Activated CD8-positive, alpha-beta memory T cell treated with anti-CD3 and anti-CD28 coated beads, Interleukin-2, amount 50 U/mL, for 1 hour (primary cell): ENCODE measurements around the gene TEX35.

Source experiments
- DNase-seq: peaks from one replicate; pipeline ENCODE4 v3.0.0-alpha.2; 2020; ENCODE audit errors: extremely low read depth

TEX35 gene

GRCh38 chr1:178512566-178513277, at the start of gene TEX35:
Gene TEX35 (plus strand): TSS chr1:178513109. CDS start chr1:178513189, 80 bp downstream.
- no peak for DNase-seq

GRCh38 chr1:178464141-178464540, 48.8 kb upstream of the TEX35 start:
- no peak for DNase-seq

GRCh38 chr1:178464566-178464965, 48.3 kb upstream of the TEX35 start:
- no peak for DNase-seq

DNA sequence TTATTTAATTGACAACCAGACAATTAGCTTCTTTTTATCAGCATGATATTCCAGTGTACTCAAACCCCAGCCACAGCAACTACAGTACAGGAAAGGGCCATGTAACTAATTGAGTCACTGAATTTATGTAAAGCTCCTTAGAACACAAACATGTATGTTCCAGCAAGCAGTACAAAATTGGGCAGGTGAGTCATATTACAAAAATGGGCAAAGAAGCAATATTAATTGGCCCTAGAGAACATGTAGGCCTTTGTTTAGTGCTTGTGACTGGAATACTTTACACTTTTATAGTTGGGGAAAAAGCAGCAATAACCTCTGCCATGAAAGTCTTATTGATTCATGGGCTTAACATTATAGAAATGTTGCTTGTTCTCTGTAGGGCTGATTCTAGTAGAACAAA, 47.9 kb upstream of the TEX35 start:
- no peak for DNase-seq

DNA sequence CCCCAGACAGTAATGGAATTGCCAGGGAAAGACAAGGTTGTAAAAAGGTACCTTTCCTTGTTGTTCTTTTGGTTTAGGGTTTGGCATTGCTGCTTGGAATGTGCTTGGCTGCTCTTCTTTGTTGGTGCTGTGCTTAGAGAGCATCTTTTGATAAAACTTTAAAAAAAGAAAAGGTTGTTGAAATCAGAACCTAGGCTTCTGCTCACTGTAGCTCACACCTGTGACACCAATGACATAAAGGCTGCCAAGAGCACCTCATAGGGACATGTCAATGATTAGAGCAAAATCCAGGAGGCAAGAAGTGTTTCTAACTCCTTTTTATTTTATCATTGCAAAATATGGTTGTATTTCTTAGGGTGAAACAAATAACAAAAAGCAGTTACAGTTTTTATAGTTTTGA, 45.1 kb upstream of the TEX35 start:
- no peak for DNase-seq

DNA sequence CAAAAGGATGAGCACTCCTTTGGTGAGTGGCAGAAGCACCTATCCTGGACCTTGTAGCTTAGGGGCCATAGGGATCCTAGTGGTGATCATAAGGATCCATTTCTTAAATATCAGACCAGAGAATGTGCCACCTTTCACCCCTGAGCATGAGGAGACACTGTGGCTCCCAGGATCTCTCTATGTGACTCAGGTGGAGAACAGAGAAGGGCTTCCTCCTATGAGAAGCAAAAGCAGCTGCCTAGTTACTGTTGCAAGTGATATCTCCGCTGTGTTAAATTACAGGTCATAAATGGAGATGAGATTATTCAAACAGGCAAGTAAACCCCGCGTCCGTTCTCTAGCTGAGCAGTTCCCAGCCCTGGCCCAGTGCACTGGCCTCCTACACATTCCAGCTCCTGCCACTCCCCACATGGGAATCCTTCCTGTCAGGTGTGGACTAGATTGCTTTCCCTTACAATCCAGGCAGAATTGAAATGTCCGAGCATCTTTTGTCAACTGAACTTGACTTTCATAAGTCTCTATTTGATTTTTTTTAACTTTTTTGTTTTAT, 42.4 kb upstream of the TEX35 start:
- no peak for DNase-seq

- no peak for DNase-seq
Measured at GRCh38 chr1:178472531-178472930, 40.4 kb upstream of the TEX35 start.

DNA sequence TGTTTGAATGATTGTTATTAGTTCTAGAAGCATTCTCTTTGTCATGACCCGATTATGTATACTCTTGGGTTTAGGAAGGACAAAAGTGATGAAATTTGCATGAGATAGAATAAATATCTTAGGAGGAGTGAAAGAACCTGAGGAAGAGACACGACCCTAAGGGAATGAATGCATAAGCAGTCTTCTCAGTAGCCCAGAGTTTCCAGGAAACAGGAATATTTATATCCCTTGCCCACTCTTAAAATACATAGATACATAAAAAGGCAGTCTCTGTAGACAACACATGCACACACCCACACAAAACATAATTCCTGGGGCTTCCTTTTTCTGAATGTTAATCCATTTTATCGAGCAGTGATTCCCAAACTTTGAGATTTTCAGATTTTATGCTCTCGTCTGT, 35.5 kb upstream of the TEX35 start:
- no peak for DNase-seq

GRCh38 chr1:178477841-178478240, 35.1 kb upstream of the TEX35 start:
- no peak for DNase-seq

- DNase-seq = no peak
Measured at GRCh38 chr1:178483251-178483957, 29.5 kb upstream of the TEX35 start.

DNA sequence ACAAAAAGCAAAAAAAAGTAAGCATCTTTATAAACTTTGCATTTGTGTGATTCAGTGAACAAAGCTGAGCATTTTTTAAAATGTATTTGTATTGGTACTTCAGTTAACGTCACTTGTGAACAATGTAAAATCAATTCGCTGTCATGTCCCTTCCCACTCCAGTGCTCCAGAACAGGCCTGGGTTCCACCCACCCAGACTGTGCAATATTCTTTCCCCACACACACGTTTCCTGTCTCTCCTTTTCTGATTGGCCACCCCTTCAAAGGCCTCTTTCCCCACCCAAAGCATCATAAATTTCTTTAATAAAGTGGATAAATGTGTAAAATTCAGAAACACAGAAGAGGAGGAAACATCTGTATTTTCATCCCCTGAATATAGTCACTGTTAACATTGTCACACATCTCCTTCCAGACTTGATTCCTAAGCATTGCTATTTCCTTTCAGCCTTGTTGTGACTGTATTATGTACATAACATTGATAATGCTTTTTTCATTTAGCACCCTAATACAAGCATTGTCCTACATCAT, 28.1 kb upstream of the TEX35 start:
- DNase-seq = no peak

DNA sequence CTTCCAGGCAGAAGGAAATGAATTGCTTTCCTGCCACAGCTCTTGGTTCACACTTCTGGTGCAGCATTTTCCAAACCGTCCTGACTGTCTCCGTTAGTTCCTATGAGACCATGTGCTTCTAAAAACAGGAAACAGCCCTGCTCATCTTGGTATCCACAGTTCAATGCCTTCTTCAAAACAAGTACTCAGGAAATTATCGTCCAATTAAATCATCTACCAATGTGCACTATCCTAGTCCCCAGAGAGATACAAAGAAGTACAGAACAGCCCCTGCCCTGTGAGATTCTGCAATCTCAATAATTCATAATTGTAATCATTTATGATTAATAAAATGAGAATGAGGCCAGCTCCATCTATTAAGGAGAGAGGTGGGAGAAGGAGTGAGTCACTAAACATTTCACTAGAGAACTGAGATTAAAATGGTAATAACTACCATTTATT, 27.3 kb upstream of the TEX35 start:
- no peak for DNase-seq

DNA sequence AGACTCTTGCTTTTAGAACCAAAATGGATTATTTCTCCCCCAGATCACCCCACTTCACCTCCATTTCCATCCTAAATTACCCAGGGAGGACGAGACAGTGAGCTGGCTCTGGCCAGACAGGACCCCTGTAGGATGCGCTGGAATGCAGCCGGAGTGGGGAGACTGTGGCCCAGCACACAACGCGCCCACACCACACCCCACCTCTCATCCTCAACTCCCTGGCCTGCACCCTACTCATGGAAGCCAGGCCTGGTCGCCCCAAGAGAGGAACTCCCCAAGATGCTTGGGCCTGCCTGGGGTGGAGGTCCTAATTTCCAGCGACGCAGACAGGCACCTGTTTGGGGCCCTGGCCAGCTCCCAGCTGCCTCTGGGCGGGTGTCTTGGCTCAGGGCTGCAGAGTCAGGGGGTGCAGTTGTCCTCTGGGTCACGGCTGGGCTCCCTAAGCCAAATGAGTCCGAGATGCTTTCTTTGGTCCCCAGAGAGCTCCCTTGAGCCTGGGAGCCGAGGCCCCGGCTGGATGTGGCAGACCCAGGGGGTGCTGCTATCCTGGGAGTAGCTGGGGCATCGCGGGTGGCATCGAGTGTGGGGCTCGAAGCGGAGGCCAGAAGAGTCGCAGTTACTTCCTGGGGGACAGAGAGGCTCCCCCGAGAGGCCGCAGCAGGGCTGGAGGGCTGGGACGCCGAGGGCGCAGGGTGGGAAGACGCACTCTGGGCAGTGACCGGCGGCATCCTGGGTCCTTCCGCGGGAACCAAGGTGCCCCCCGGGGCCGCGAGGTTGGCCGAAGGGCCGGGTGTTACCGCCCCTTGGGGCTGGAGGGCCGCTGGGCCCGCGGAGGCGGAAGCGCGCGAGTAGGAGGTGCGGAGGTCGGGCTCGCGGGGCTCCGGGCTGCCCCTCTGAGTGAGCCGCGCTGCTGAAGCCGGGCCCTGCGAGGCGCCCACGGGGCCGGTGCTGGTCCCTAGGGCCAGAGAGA, 26.5 kb upstream of the TEX35 start:
- no peak for DNase-seq

- DNase-seq = no peak
Measured at GRCh38 chr1:178487070-178487615, 25.8 kb upstream of the TEX35 start.

DNA sequence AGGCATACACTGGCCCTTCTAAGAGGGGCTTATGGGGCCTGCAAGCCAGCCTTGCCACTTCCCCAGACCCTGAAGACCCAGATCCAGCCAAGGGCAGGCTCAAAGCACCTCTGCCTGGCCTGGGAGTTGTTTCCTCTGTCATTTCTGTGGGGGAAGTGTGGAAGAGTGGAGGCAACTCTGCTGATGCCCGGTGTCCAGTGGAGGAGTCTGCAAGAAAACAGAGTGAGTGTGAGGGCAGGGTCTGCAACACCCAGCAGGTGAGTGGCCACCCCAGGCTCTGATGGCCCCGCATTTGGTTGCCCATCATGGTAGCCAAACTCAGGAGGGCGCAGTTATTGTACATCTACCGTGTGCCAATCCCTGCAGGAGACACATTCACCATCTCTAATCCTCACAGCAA, 24.5 kb upstream of the TEX35 start:
- no peak for DNase-seq

DNA sequence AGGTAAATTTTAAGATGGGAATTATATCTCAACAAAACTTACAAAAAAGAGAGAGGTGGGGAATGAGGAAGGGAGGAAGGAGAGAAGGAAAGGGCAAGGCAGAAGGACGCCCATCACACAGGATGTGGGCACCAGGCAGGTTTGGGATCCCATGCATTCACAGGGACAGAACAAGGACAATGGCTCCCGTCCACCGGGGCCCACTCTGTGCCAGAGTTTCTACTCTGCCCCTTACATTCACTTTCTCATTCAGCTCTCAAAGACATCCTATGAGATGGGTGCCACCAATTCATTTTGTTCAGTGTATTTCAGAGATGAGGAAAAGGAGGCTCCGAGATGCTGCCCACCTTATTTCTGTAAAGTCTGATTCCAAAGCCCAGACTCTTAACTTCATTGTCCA, 23.5 kb upstream of the TEX35 start:
- DNase-seq = no peak

- DNase-seq = no peak
Measured at GRCh38 chr1:178490136-178490535, 22.8 kb upstream of the TEX35 start.

DNA sequence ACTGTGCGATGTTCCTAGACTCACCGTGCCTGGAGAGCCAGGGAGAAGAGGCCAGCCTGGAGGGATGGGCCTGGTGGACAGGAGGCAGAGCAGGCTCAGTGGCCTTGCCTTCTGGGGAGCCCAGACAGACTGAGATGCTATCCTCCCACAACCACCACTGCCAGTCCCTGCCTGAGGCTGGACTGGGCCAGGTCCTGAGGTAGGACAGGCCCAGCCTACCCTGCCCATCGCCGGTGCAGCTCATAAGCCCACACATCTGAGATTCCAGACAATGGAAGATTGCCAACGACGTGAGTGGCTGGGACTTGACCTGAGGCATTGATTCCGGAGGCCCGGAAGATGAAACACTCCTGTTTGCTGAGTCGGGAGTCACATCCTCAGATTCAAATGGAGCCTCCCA, 21.9 kb upstream of the TEX35 start:
- DNase-seq = no peak

- DNase-seq = no peak
Measured at GRCh38 chr1:178491721-178492120, 21.2 kb upstream of the TEX35 start.

DNA sequence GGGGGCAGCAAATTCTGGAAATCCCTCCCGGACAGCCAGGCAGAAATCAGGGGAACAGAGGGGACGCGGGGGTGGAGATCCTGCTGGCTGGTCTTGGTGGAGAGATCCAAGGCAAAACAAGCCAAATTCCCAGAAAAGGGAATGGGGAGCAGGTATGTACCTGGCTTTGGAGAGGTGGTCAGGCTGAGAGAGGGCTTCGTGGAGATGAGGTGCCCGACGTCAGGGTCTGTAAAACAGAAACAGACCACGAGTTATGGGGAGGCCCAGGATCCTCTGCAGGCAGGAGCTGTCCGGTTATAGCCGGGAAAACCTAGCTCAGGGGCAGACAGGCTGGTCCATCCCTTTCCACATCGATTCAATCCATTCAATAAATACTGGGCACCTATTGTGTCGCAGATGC, 20.6 kb upstream of the TEX35 start:
- no peak for DNase-seq

- no peak for DNase-seq
Measured at GRCh38 chr1:178493301-178493741, 19.6 kb upstream of the TEX35 start.
